Body of pancreas (tissue), 4 donors: ENCODE measurements around the gene BCL11B. TPM values are rescaled to one million over a fixed set of nuclear protein-coding genes. Genes with fewer than 3 reads are reported as not detected.

Experiments
- ATAC-seq: fragments of 150-250 bp; one replicate; pipeline ENCODE4 v1.9.1; 2016
- DNase-seq, 4 donors: peaks; one replicate each; pipeline ENCODE4 v3.0.0-alpha.2; 2019
- H3K27ac ChIP-seq, 4 donors: fragments of 200-600 bp; sonication (generic); 1 replicate in 3 of 4; 2 replicates in 1 of 4; pipeline versions ENCODE4 v1.5.1 to v1.6.1; 2016 to 2019; ENCODE audit warnings: mild to moderate bottlenecking in 1 of 4, mixed read lengths in 1 of 4, moderate library complexity in 1 of 4
- H3K27me3 ChIP-seq, 2 donors: fragments of 200-600 bp; sonication (generic); one replicate each; pipeline ENCODE4 v1.6.0; 2016; ENCODE audit warnings: mild to moderate bottlenecking in 1 of 2
- H3K36me3 ChIP-seq, 2 donors: fragments of 200-600 bp; sonication (generic); replicated peaks in 1 of 2; 2 replicates each; pipeline ENCODE4 v1.5.1; 2016; ENCODE audit warnings: low read depth in 2 of 2; ENCODE audit not compliant: insufficient read depth in 1 of 2
- H3K4me1 ChIP-seq: fragments of 200-600 bp; sonication (generic); one replicate; pipeline ENCODE4 v1.6.0; 2016
- H3K4me3 ChIP-seq, 2 donors: fragments of 200-600 bp; sonication (generic); 1 replicate in 1 of 2; 2 replicates in 1 of 2; pipeline ENCODE4 v1.5.1; 2016 to 2019
- H3K9me3 ChIP-seq, 3 donors: fragments of 200-600 bp; sonication (generic); 1 replicate in 2 of 3; 2 replicates in 1 of 3; pipeline ENCODE4 v1.5.1; 2016
- POLR2A ChIP-seq, 3 donors: fragments of 450-650 bp; IDR thresholded peaks; one replicate each; pipeline ENCODE4 v1.6.1; 2016; ENCODE audit warnings: antibody characterized with exemption in 3 of 3, mild to moderate bottlenecking in 2 of 3
- WGBS, 2 donors: methylation state at CpG; one replicate each; pipeline ENCODE4 v1.1.5; 2017; 5-methylcytosine and 5-hydroxymethylcytosine counted together
- intact Hi-C: fragments of 100-400 bp; cut with DNase I; formaldehyde crosslinking; loops from one replicate; pipeline ENCODE4 v1.15.1; 2023
- total RNA-seq, 2 donors: library from RNA; depleted of rRNA; stranded (reverse); fragments of >200 nt; gene quantifications; one replicate each; pipeline ENCODE4 v1.1.0, GENCODE V29; 2016
- TF ChIP-seq, protein P1 (sequence below), 7 experiments: fragments of 450-650 bp in 4 of 7; fragments of 200-600 bp in 3 of 7; sonication (generic) in 3 of 7; IDR thresholded peaks; one replicate each; pipeline ENCODE4 v1.5.1; 2016 to 2019; ENCODE audit warnings: antibody characterized with exemption in 7 of 7

The BCL11B gene
- total RNA-seq, 2 donors from 2014 or later, result 0.78 TPM; not detected in 1

DNA sequence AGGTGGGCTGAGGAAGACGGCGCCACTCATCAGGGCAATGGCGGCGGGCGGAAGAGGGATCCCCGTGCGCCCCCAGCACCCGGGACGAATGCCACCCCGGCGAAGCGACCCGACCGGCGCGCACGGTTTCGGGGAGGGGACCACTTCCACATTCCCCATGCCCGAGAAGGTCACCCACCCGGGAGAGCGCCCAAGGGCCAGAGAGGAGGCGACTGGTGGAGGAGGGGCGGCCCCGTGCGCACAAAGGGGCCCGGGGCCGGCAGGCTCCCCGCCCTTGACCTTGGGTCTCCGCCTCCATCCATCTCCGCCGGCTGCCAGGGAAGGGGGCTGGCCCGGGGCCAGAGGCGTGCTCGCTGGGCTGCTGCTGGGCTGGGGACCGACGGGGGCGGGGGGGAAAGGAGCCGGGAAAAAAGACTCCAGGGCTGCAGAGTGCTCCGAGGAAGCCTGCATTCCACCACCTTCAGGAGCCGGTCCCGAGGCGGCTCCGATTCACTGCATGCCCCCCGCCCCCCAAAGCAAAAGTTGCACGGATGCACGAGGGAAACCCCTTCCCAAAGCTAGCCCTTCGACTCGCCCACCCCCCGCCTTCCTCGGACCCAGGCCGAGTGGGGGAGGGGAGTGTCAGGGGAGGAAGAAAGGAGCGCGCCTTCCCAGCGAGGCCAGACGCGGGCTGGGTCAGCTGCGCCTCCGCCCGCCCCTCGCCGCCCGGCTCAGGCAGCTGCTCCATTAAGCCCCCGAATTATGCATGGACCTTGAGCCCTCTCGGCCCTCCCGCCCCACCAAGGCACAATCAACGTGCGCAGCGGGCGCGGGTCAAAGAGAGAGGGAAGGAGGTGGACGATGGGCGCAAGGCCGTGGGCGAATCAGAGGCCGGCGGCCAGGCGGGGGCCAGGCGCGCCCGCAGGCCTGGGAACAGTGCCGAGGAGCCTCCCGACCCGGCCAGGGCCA lies 26.2 kb downstream of the BCL11B start:
- Histone ChIP-seq H3K27ac (no peak overlapping the region), H3K27me3 (peaks cover 0 to 7% of the 10 kb centered on the region in 2 donors), H3K36me3 (no peaks in the 10 kb centered on the region), H3K9me3 (no peaks in the 10 kb centered on the region), H3K4me3 (no peak overlapping the region), H3K4me1 (peaks cover 12% of the 10 kb centered on the region)
- intact Hi-C loops, result no loop called here
- TF ChIP-seq, protein P1, sequence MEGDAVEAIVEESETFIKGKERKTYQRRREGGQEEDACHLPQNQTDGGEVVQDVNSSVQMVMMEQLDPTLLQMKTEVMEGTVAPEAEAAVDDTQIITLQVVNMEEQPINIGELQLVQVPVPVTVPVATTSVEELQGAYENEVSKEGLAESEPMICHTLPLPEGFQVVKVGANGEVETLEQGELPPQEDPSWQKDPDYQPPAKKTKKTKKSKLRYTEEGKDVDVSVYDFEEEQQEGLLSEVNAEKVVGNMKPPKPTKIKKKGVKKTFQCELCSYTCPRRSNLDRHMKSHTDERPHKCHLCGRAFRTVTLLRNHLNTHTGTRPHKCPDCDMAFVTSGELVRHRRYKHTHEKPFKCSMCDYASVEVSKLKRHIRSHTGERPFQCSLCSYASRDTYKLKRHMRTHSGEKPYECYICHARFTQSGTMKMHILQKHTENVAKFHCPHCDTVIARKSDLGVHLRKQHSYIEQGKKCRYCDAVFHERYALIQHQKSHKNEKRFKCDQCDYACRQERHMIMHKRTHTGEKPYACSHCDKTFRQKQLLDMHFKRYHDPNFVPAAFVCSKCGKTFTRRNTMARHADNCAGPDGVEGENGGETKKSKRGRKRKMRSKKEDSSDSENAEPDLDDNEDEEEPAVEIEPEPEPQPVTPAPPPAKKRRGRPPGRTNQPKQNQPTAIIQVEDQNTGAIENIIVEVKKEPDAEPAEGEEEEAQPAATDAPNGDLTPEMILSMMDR (IDR thresholded peaks at IDR 0.05), result no peak
- no peak for TF ChIP-seq POLR2A (IDR thresholded peaks at IDR 0.05)
- ATAC-seq, result no peak
- WGBS, 2 donors, result 2 to 9% methylated on average over 37 to 79 of the region's 83 CpGs
- peak in 1 of 4 donors; percentile 22 for DNase-seq

DNA sequence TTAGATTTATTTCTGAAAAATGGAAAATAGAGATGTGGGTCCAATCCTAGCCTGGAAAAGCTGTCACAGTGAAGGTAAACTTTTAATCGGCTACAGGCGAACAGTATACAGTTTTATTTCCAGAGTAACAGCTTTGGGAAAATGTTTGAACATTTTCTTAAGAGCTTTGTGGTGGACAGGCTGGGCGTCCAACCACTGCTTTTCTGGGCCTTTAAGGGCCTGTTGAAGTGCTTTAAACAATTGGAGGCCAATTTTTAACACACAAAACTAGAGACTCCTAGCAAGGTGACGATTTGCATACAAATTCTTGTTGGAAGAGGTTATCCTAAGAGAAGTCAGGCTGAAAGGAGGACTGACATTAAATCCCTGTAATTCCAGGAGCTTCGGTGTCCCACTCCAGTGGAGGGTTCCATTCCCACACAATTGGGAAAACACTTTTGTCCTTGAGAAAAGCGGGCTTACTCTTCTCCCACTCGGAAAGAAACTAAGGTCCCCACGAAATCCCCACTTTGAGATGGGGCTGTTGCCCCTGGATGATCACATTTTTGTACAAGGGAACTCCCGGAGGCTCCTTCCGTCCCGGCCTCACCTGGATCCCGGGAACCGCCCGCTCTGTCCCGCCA lies 26.9 kb downstream of the BCL11B start:
- Histone ChIP-seq H3K27me3 (peaks cover 0 to 7% of the 10 kb centered on the region in 2 donors), H3K4me1 (peaks cover 12% of the 10 kb centered on the region), H3K9me3 (no peaks in the 10 kb centered on the region), H3K36me3 (no peaks in the 10 kb centered on the region), H3K27ac (no peak overlapping the region), H3K4me3 (no peak overlapping the region)
- ATAC-seq (no peak), DNase-seq (no peak)
- intact Hi-C loops, result no loop called here
- WGBS, 2 donors, result 51 to 52% methylated on average over 8 to 15 of the region's 15 CpGs
- TF ChIP-seq, protein P1 (IDR thresholded peaks at IDR 0.05), result no peak
- no peak for TF ChIP-seq POLR2A (IDR thresholded peaks at IDR 0.05)

DNA sequence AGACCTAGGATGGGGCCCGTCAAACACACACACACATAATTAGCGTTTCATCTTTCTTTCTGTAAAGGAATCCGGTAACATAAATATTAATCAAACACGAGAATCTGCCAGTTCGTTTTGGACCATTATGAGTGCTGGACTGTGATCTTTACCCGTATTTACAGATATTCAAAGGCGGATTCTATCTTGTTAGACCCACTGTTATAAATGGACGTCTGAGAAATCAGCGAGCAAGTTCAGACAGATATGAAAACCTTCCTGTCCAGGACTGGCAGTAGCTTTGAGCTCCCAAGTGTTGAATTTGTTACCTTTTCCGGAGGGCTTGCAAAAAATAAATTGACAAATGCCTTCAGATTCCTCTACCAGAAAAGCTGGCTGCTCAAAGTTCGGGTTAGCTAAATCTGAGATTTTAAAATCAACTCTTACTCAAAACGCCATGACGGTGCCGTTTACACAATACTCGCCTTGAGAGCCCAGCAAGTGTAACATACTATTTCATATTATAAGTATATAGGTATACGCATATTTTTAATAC lies 27.6 kb downstream of the BCL11B start:
- no peaks in the 10 kb centered on the region for H3K9me3 ChIP-seq
- 55 to 69% methylated on average over 16 of the region's 16 CpGs for WGBS, 2 donors
- TF ChIP-seq, protein P1 (IDR thresholded peaks at IDR 0.05), result no peak
- no peak for TF ChIP-seq POLR2A (IDR thresholded peaks at IDR 0.05)
- no peaks in the 10 kb centered on the region for H3K36me3 ChIP-seq
- H3K4me1 ChIP-seq, result peaks cover 12% of the 10 kb centered on the region
- no peak overlapping the region for H3K27ac ChIP-seq
- no peak overlapping the region for H3K4me3 ChIP-seq
- ATAC-seq, result no peak
- intact Hi-C loops, result no loop called here
- DNase-seq, result no peak
- H3K27me3 ChIP-seq, result peaks cover 0 to 7% of the 10 kb centered on the region in 2 donors

DNA sequence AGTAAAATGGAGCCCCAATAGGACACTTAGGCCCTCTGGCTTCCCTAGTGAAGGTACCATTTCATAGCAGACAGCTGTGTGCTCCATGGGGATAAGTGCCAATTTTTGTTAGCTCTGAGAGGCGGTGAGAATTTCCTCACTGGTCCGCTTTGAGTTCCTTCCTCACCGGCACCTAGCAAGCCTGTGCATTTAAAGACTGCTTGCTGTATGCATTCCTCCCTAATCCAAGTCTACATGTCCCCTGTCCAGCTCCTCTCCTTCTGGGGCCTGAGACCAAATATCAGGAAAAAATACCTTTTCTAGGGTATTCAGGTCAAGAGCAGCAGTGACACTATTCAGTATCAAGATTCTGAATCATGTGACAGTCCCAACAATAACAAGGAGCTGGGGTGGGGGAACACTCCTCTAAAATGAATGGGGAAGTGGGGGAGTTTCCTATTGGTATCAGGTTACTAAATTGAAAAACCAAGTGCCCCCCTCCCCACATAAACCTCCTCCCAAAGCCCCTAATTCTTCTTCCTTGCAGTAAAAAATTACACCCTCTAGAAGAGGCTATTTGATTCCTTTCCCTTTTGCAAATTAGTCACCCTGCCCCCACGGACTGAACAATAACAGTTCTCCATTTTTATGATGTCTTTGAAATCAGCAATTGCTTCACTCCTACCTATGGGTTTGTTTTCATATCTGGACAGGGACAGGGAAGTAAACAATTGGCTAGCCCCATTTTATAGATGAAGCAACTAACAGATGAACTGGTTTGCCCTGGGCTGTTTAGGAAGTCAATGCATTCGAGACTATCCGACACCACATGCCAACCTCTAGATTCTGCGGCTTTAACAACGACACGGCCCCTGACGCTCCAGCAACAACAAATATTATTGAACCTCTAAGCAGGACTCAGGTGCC lies 28.9 kb downstream of the BCL11B start:
- DNase-seq, result no peak
- no peak overlapping the region for H3K27ac ChIP-seq
- TF ChIP-seq, protein P1 (IDR thresholded peaks at IDR 0.05), result no peak
- no peak for TF ChIP-seq POLR2A (IDR thresholded peaks at IDR 0.05)
- WGBS, 2 donors, result 68 to 78% methylated on average over 10 of the region's 10 CpGs
- no peaks in the 10 kb centered on the region for H3K9me3 ChIP-seq
- no peaks in the 10 kb centered on the region for H3K36me3 ChIP-seq
- H3K4me1 ChIP-seq, result peaks cover 12% of the 10 kb centered on the region
- no peak overlapping the region for H3K4me3 ChIP-seq
- intact Hi-C loops, result no loop called here
- ATAC-seq, result no peak
- peaks cover 0 to 7% of the 10 kb centered on the region in 2 donors for H3K27me3 ChIP-seq
